Upper lobe of left lung (tissue), 6 donors: ENCODE results near the gene RERE. TPM values are rescaled to one million over a fixed set of nuclear protein-coding genes. Genes with fewer than 3 reads are reported as not detected.
"Not testable (repeated sequence)": the region's sequence is repeated elsewhere in the genome, so short reads cannot be mapped to it uniquely, and the experiment has no call there.

ENCODE experiments used
- ATAC-seq, 2 donors: fragments of 200-7000 bp; cut with Tn5 transposase; one replicate each; pipeline ENCODE4 v1.9.1; 2022; ENCODE audit warnings: mild to moderate bottlenecking in 2 of 2, moderate library complexity in 2 of 2; ENCODE audit not compliant: low FRiP score in 2 of 2
- DNase-seq, 2 donors: peaks; one replicate each; pipeline ENCODE4 v3.0.0-alpha.2; 2019 to 2020
- H3K27ac ChIP-seq, 4 donors: fragments of 200-600 bp; sonication (generic); one replicate each; pipeline ENCODE4 v1.5.1; 2016 to 2019
- H3K27me3 ChIP-seq, 4 donors: fragments of 200-600 bp; sonication (generic); one replicate each; pipeline ENCODE4 v1.5.1; 2017 to 2019
- H3K36me3 ChIP-seq, 4 donors: fragments of 200-600 bp; sonication (generic); one replicate each; pipeline ENCODE4 v1.5.1; 2016 to 2019
- H3K4me1 ChIP-seq, 4 donors: fragments of 200-600 bp; sonication (generic); one replicate each; pipeline ENCODE4 v1.5.1; 2018 to 2019
- H3K4me3 ChIP-seq, 4 donors: fragments of 200-600 bp; sonication (generic); one replicate each; pipeline ENCODE4 v1.5.1; 2017 to 2019; ENCODE audit warnings: mild to moderate bottlenecking in 2 of 4, moderate library complexity in 1 of 4
- H3K9me3 ChIP-seq, 4 donors: fragments of 200-600 bp; sonication (generic); one replicate each; pipeline ENCODE4 v1.5.1; 2018 to 2019
- EP300 ChIP-seq, 4 donors: sonication (generic); formaldehyde crosslinking; IDR thresholded peaks; one replicate each; pipeline ENCODE4 v1.5.1; 2017; ENCODE audit warnings: antibody characterized with exemption in 4 of 4, control low read depth in 2 of 4
- POLR2A ChIP-seq, 4 donors: fragments of 450-650 bp; IDR thresholded peaks; one replicate each; pipeline ENCODE4 v1.5.1; 2016 to 2017; ENCODE audit warnings: antibody characterized with exemption in 4 of 4, mild to moderate bottlenecking in 2 of 4
- POLR2AphosphoS5 ChIP-seq, 2 donors: sonication (generic); formaldehyde crosslinking; IDR thresholded peaks; one replicate each; pipeline ENCODE4 v1.5.1; 2017; ENCODE audit warnings: antibody characterized with exemption in 2 of 2
- WGBS, 2 donors: methylation state at CpG; one replicate each; pipeline ENCODE4 v1.1.5; 2017 to 2018; 5-methylcytosine and 5-hydroxymethylcytosine counted together
- total RNA-seq, 6 donors: library from RNA; depleted of rRNA in 4 of 6; stranded (reverse); fragments of >200 nt in 4 of 6; gene quantifications; one replicate each; pipeline versions ENCODE4 v1.1.0 to v1.2.1, GENCODE V29; 2016 to 2021
- TF ChIP-seq, protein P1 (sequence below), 6 experiments: fragments of 450-650 bp in 4 of 6; fragments of 200-600 bp in 2 of 6; sonication (generic) in 2 of 6; IDR thresholded peaks; one replicate each; pipeline ENCODE4 v1.5.1; 2016 to 2019; ENCODE audit warnings: antibody characterized with exemption in 6 of 6
- donor health status: DM: no; HTN: no; CAD: no; lungs with moderate emphysema.
- donor health status: DM: no; HTN: yes; CAD: no; lungs with severe emphysema.

Gene RERE
- total RNA-seq, 6 donors from 2014 or later = 75.5 to 222 (median 104) TPM

DNA sequence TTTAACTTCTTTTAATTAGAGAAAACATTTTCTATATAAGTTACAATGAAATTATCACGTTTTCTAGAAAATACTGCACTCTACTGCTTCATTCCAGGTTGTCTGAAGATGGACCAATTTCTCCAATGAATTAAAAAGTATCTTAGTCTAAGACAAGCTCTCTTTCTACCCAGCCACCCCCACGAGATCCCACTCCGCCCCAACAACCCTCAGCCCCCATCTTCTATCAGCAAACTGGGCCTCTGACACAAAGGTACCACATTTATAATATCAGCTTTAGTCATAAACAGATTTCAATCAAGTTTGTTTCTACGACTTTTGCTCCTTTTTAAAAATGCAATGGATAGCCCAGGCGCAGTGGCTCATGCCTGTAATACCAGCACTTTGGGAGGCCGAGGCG lies 117.8 kb downstream of the RERE start:
- H3K4me3 ChIP-seq = no peak overlapping the region
- H3K27me3 ChIP-seq = no peaks in the 10 kb centered on the region
- H3K27ac ChIP-seq = no peak overlapping the region
- ATAC-seq = no peak
- no peaks in the 10 kb centered on the region for H3K9me3 ChIP-seq
- no peaks in the 10 kb centered on the region for H3K36me3 ChIP-seq
- TF ChIP-seq, protein P1, sequence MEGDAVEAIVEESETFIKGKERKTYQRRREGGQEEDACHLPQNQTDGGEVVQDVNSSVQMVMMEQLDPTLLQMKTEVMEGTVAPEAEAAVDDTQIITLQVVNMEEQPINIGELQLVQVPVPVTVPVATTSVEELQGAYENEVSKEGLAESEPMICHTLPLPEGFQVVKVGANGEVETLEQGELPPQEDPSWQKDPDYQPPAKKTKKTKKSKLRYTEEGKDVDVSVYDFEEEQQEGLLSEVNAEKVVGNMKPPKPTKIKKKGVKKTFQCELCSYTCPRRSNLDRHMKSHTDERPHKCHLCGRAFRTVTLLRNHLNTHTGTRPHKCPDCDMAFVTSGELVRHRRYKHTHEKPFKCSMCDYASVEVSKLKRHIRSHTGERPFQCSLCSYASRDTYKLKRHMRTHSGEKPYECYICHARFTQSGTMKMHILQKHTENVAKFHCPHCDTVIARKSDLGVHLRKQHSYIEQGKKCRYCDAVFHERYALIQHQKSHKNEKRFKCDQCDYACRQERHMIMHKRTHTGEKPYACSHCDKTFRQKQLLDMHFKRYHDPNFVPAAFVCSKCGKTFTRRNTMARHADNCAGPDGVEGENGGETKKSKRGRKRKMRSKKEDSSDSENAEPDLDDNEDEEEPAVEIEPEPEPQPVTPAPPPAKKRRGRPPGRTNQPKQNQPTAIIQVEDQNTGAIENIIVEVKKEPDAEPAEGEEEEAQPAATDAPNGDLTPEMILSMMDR (IDR thresholded peaks at IDR 0.05) = no peak
- TF ChIP-seq POLR2A (IDR thresholded peaks at IDR 0.05) (no peak), POLR2AphosphoS5 (IDR thresholded peaks at IDR 0.05) (no peak), EP300 (IDR thresholded peaks at IDR 0.05) (no peak)
- DNase-seq = no peak
- peaks cover 21 to 44% (median 24%) of the 10 kb centered on the region in 4 donors for H3K4me1 ChIP-seq
- WGBS, 2 donors = 93 to 99% methylated on average over 7 of the region's 7 CpGs

GRCh38 chr1:8698937-8699447 lies 118.4 kb downstream of the RERE start:
- no peak for DNase-seq
- 85% methylated on average over 3 of the region's 3 CpGs for WGBS, 2 donors
- Histone ChIP-seq H3K4me1 (peaks cover 21 to 42% (median 23%) of the 10 kb centered on the region in 4 donors), H3K4me3 (no peak overlapping the region), H3K27ac (no peak overlapping the region), H3K27me3 (no peaks in the 10 kb centered on the region), H3K9me3 (no peaks in the 10 kb centered on the region), H3K36me3 (no peaks in the 10 kb centered on the region)
- TF ChIP-seq POLR2AphosphoS5 (IDR thresholded peaks at IDR 0.05) (no peak), EP300 (IDR thresholded peaks at IDR 0.05) (no peak), POLR2A (IDR thresholded peaks at IDR 0.05) (no peak)
- TF ChIP-seq, protein P1 (IDR thresholded peaks at IDR 0.05) = no peak
- no peak for ATAC-seq

- DNase-seq (no peak), ATAC-seq (no peak)
- peaks cover 19 to 36% (median 20%) of the 10 kb centered on the region in 4 donors for H3K4me1 ChIP-seq
- H3K4me3 ChIP-seq = no peak overlapping the region
- H3K27me3 ChIP-seq = no peaks in the 10 kb centered on the region
- 76 to 83% methylated on average over 3 of the region's 3 CpGs for WGBS, 2 donors
- H3K9me3 ChIP-seq = no peaks in the 10 kb centered on the region
- no peaks in the 10 kb centered on the region for H3K36me3 ChIP-seq
- TF ChIP-seq, protein P1 (IDR thresholded peaks at IDR 0.05) = no peak
- TF ChIP-seq POLR2A (IDR thresholded peaks at IDR 0.05) (no peak), EP300 (IDR thresholded peaks at IDR 0.05) (no peak), POLR2AphosphoS5 (IDR thresholded peaks at IDR 0.05) (no peak)
- no peak overlapping the region for H3K27ac ChIP-seq
Observed at GRCh38 chr1:8698012-8698630, 119.3 kb downstream of the RERE start.

- H3K27me3 ChIP-seq, H3K4me3 ChIP-seq, H3K36me3 ChIP-seq, H3K9me3 ChIP-seq, ATAC-seq, DNase-seq, H3K27ac ChIP-seq: not testable (repeated sequence)
- peaks cover 3 to 18% (median 6%) of the 10 kb centered on the region in 4 donors for H3K4me1 ChIP-seq
- 96 to 97% methylated on average over 4 of the region's 4 CpGs for WGBS, 2 donors
Observed at GRCh38 chr1:8695442-8695841, 122.0 kb downstream of the RERE start.

GRCh38 chr1:8693107-8693506 lies 124.3 kb downstream of the RERE start:
- no peaks in the 10 kb centered on the region for H3K36me3 ChIP-seq
- H3K4me1 ChIP-seq = peaks cover 0 to 12% (median under 1%) of the 10 kb centered on the region in 4 donors
- WGBS, 2 donors = 70 to 72% methylated on average over 3 of the region's 3 CpGs
- no peak overlapping the region for H3K27ac ChIP-seq
- TF ChIP-seq EP300 (IDR thresholded peaks at IDR 0.05) = no peak
- no peaks in the 10 kb centered on the region for H3K9me3 ChIP-seq
- no peak for DNase-seq
- no peak overlapping the region for H3K4me3 ChIP-seq
- no peak for ATAC-seq
- no peaks in the 10 kb centered on the region for H3K27me3 ChIP-seq

GRCh38 chr1:8691662-8692061 lies 125.8 kb downstream of the RERE start:
- Histone ChIP-seq H3K27me3 (no peaks in the 10 kb centered on the region), H3K4me3 (no peak overlapping the region), H3K4me1 (peaks cover 3 to 23% (median 13%) of the 10 kb centered on the region in 4 donors), H3K36me3 (no peaks in the 10 kb centered on the region), H3K9me3 (no peaks in the 10 kb centered on the region), H3K27ac (no peak overlapping the region)
- no peak for TF ChIP-seq EP300 (IDR thresholded peaks at IDR 0.05)
- TF ChIP-seq POLR2A (IDR thresholded peaks at IDR 0.05) = no peak
- TF ChIP-seq POLR2AphosphoS5 (IDR thresholded peaks at IDR 0.05) = no peak
- TF ChIP-seq, protein P1 (IDR thresholded peaks at IDR 0.05) = no peak
- ATAC-seq (no peak), DNase-seq (no peak)
- 64 to 89% methylated on average over 1 of the region's 1 CpG for WGBS, 2 donors
